K562 (cell line): ENCODE measurements around the gene NRXN3. TPM values are rescaled to one million over a fixed set of nuclear protein-coding genes. Genes with fewer than 3 reads are reported as not detected.

ENCODE experiments used
- ATAC-seq: fragments of 200-7000 bp; cut with Tn5 transposase; 3 replicates; pipeline ENCODE4 v1.9.1; 2020; ENCODE audit warnings: moderate library complexity
- BruUV-seq: library from RNA; stranded (reverse); fragments of 400-500 nt; replicated peaks from 2 replicates; lab custom pipeline; 2021; lab: Mats Ljungman, UMichigan
- CTCF ChIA-PET: fragments of 300-600 bp; formaldehyde crosslinking; extraction: SDS; loops from one replicate; lab custom pipeline; 2021; ENCODE audit warnings: low intra/inter-chr PET ratio; lab: Yijun Ruan, JAX
- POLR2A ChIA-PET: fragments of 300-600, 350-650 bp; sonication (Branson Sonifier 250); formaldehyde crosslinking; extraction: SDS; loops from one replicate; lab custom pipeline; 2021; ENCODE audit warnings: antibody characterized with exemption, inconsistent platforms; lab: Yijun Ruan, JAX
- DNase-seq, 4 experiments: peaks; one replicate each; pipeline versions ENCODE4 v3.0.0 to v3.0.0-alpha.2; 2011 to 2018; ENCODE audit warnings: low spot score in 3 of 4, mixed read lengths in 3 of 4; ENCODE audit errors: extremely low read depth in 1 of 4
- FAIRE-seq: peaks from 2 replicates; lab custom pipeline; 2011; peaks lifted over from hg19 to GRCh38; lab: Jason Lieb, UNC
- H2AFZ ChIP-seq: 2 replicates; pipeline ENCODE4 v1.6.0; 2011; ENCODE audit warnings: low read depth, low read length, control low read depth, inconsistent platforms
- H3K27ac ChIP-seq: fragments of 200-600 bp; 3 replicates; pipeline ENCODE4 v1.8.0; 2011; ENCODE audit warnings: low read depth, mild to moderate bottlenecking, control low read depth, inconsistent platforms, low read length, moderate library complexity, mixed read lengths; ENCODE audit errors: extremely low read depth
- H3K27me3 ChIP-seq, 2 experiments: fragments of 300-600 bp in 1 of 2; 2 replicates in 1 of 2; 3 replicates in 1 of 2; pipeline versions ENCODE4 v1.6.0 to v1.8.0; 2011; ENCODE audit warnings: inconsistent platforms in 2 of 2, low read length in 2 of 2, mild to moderate bottlenecking in 1 of 2, mixed read lengths in 1 of 2, moderate library complexity in 1 of 2; ENCODE audit not compliant: control insufficient read depth in 2 of 2, insufficient read depth in 2 of 2
- H3K36me3 ChIP-seq: fragments of 300-600 bp; 3 replicates; pipeline ENCODE4 v1.8.0; 2011; ENCODE audit warnings: mild to moderate bottlenecking, low read length, inconsistent platforms; ENCODE audit not compliant: control insufficient read depth, insufficient read depth
- H3K4me1 ChIP-seq, 2 experiments: fragments of 200-600 bp in 1 of 2; replicated peaks in 1 of 2; 2 replicates in 1 of 2; 3 replicates in 1 of 2; pipeline versions ENCODE4 v1.5.1 to v1.8.0; 2011; ENCODE audit warnings: inconsistent platforms in 2 of 2, low read length in 2 of 2, mild to moderate bottlenecking in 1 of 2, mixed read lengths in 1 of 2, moderate library complexity in 1 of 2; ENCODE audit not compliant: control insufficient read depth in 2 of 2, insufficient read depth in 2 of 2
- H3K4me2 ChIP-seq: 2 replicates; pipeline ENCODE4 v1.6.1; 2011; ENCODE audit warnings: low read length, control low read depth, inconsistent platforms, mixed read lengths; ENCODE audit not compliant: insufficient read depth
- H3K4me3 ChIP-seq: fragments of 200-600 bp; sonication (generic), shearing (Covaris generic); 2 replicates; pipeline ENCODE4 v1.5.1; 2016; ENCODE audit warnings: control low read depth, inconsistent platforms
- H3K79me2 ChIP-seq: fragments of 200-600 bp; 3 replicates; pipeline ENCODE4 v1.8.0; 2011; ENCODE audit warnings: low read length, inconsistent platforms; ENCODE audit not compliant: control insufficient read depth, insufficient read depth
- H3K9ac ChIP-seq, 2 experiments: 2 replicates each; pipeline versions ENCODE4 v1.6.0 to v1.6.1; 2011; ENCODE audit warnings: low read depth in 2 of 2, low read length in 2 of 2, control low read depth in 1 of 2, inconsistent platforms in 1 of 2, mild to moderate bottlenecking in 1 of 2, mixed read lengths in 1 of 2; ENCODE audit not compliant: insufficient read depth in 1 of 2
- H3K9me1 ChIP-seq: one replicate; pipeline ENCODE4 v1.6.0; 2011; ENCODE audit warnings: inconsistent platforms, mild to moderate bottlenecking, low read length, moderate library complexity; ENCODE audit not compliant: control insufficient read depth, insufficient read depth
- H3K9me3 ChIP-seq: replicated peaks from 2 replicates; pipeline ENCODE4 v1.5.1; 2011; ENCODE audit warnings: low read depth, low read length, inconsistent platforms; ENCODE audit not compliant: control insufficient read depth, insufficient read depth
- H4K20me1 ChIP-seq: replicated peaks from 2 replicates; pipeline ENCODE4 v1.6.1; 2011; ENCODE audit warnings: low read length, inconsistent platforms, mixed read lengths; ENCODE audit not compliant: control insufficient read depth, insufficient read depth
- ARNT ChIP-seq, 2 experiments: fragments of 450-650 bp; IDR thresholded peaks; 2 replicates each; pipeline ENCODE4 v1.6.1; 2016; ENCODE audit warnings: mild to moderate bottlenecking in 1 of 2
- ETV5 ChIP-seq: sonication (generic); formaldehyde crosslinking; IDR thresholded peaks from 2 replicates; pipeline ENCODE4 v1.4.0; 2020; ENCODE audit warnings: low read depth, mild to moderate bottlenecking, missing genetic modification reagents
- FOS ChIP-seq: IDR thresholded peaks from 3 replicates; pipeline ENCODE4 v1.6.1; 2011; ENCODE audit not compliant: insufficient read length; ENCODE audit errors: extremely low read depth
- FOXA3 ChIP-seq, 2 experiments: fragments of 450-650 bp in 1 of 2; sonication (generic) in 1 of 2; formaldehyde crosslinking; IDR thresholded peaks in 1 of 2; conservative IDR thresholded peaks in 1 of 2; 2 replicates each; pipeline versions ENCODE4 v1.4.0 to v1.8.0; 2020 to 2022; ENCODE audit warnings: mild to moderate bottlenecking in 2 of 2, missing genetic modification reagents in 1 of 2
- GATAD2B ChIP-seq: fragments of 450-650 bp; IDR thresholded peaks from 2 replicates; pipeline ENCODE4 v1.6.1; 2017; ENCODE audit warnings: mild to moderate bottlenecking, borderline replicate concordance
- MGA ChIP-seq: fragments of 450-650 bp; IDR thresholded peaks from 2 replicates; pipeline ENCODE4 v1.6.1; 2016; ENCODE audit warnings: mild to moderate bottlenecking, moderate library complexity
- NEUROD1 ChIP-seq: fragments of 150-350 bp; IDR thresholded peaks from 2 replicates; pipeline ENCODE4 v1.6.1; 2014; ENCODE audit warnings: borderline replicate concordance, low read length, low read depth; ENCODE audit not compliant: partially characterized antibody
- NR3C1 ChIP-seq: sonication (generic); formaldehyde crosslinking; IDR thresholded peaks from 2 replicates; pipeline ENCODE4 v1.8.1; 2022; ENCODE audit warnings: missing genetic modification reagents
- TEAD2 ChIP-seq: fragments of 450-650 bp; IDR thresholded peaks from 2 replicates; pipeline ENCODE4 v1.6.1; 2016; ENCODE audit warnings: missing genetic modification characterization, control low read depth, missing compliant biosample characterization
- ZZZ3 ChIP-seq: fragments of 450-650 bp; IDR thresholded peaks from 2 replicates; pipeline ENCODE4 v1.6.1; 2016; ENCODE audit warnings: antibody characterized with exemption, mild to moderate bottlenecking, moderate library complexity
- WGBS: fragments of 100-300 bp; shearing (Covaris generic); methylation state at CpG from one replicate; pipeline ENCODE4 v1.1.6; 2016; ENCODE audit warnings: low coverage, mixed read lengths; ENCODE audit not compliant: insufficient coverage; ENCODE audit errors: missing lambda C conversion rate; 5-methylcytosine and 5-hydroxymethylcytosine counted together
- in situ Hi-C: fragments of 300-500 bp; cut with MboI; formaldehyde crosslinking; loops from 4 replicates; pipeline ENCODE4 v1.15.0; 2018; ENCODE audit warnings: inconsistent platforms, mixed read lengths
- intact Hi-C: fragments of 100-400 bp; cut with micrococcal nuclease; formaldehyde crosslinking; loops from 2 replicates; pipeline ENCODE4 v1.14.2; 2022
- polyA plus RNA-seq, 8 experiments: library from polyadenylated mRNA; depleted of rRNA in 4 of 8; stranded (reverse) in 5 of 8; unstranded in 3 of 8; fragments of >200 nt; fragmentation: Nextera tagmentation in 2 of 8; fragmentation: Illumina TruSeq in 1 of 8; extraction: Ambion mirVana in 2 of 8; extraction: Trizol in 1 of 8; gene quantifications; 2 replicates each; pipeline versions ENCODE4 v1.2.1 to v1.2.3, GENCODE V29; 2011 to 2014; ENCODE audit warnings: inconsistent platforms in 1 of 8, missing spikeins in 1 of 8
- total RNA-seq, 7 experiments: library from RNA; depleted of rRNA in 6 of 7; stranded (reverse); fragments of >200 nt in 6 of 7; fragmentation: Illumina TruSeq in 2 of 7; extraction: Trizol in 2 of 7; gene quantifications; 2 replicates each; pipeline versions ENCODE4 v1.2.1 to v1.2.3, GENCODE V29; 2011 to 2021; ENCODE audit warnings: low replicate concordance in 1 of 7
- TF ChIP-seq, protein P1 (sequence below): IDR thresholded peaks from 2 replicates; pipeline ENCODE4 v1.6.1; 2012; ENCODE audit warnings: low read depth, low read length, improper control_type of control experiment, borderline replicate concordance

NRXN3 gene
- total and polyA plus RNA-seq, 9 of the 15 experiments (the other 6 are each of a cell fraction or from before 2014, with no cell fraction given): 0.09 TPM; not detected in 8

DNA sequence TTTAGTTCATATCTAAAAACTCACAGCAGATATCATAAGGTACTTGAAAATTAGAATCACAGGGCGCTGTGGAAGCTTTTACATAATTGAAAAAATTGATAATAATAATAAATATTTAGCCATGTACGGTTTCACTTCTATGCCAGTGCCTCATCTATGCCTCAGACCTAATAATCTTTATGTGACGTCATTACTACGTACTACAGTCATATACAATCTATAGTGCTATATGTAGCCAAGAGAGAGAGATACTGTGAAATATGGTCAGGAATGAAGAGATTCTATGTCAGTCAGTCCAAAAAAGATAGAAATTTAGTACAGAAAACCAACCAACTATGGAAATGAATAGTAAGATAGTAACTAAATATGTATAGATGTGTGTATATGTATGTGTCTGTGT, 1010.5 kb downstream of the NRXN3 start:
- 3% methylated on average over 4 of the region's 4 CpGs for WGBS
- in situ Hi-C loops: no loop called here
- TF ChIP-seq TEAD2 (no peak), FOXA3 (CRISPR knock-in tag; conservative IDR thresholded peaks at IDR 0.05 in 1 of 2, IDR thresholded peaks at IDR 0.05 in 1 of 2) (no peak), GATAD2B (no peak), FOS (no peak), NEUROD1 (no peak), ARNT (IDR thresholded peaks at IDR 0.05) (no peak), ZZZ3 (no peak), NR3C1 (CRISPR knock-in tag) (no peak), MGA (no peak), ETV5 (CRISPR knock-in tag) (no peak)
- TF ChIP-seq, protein P1, sequence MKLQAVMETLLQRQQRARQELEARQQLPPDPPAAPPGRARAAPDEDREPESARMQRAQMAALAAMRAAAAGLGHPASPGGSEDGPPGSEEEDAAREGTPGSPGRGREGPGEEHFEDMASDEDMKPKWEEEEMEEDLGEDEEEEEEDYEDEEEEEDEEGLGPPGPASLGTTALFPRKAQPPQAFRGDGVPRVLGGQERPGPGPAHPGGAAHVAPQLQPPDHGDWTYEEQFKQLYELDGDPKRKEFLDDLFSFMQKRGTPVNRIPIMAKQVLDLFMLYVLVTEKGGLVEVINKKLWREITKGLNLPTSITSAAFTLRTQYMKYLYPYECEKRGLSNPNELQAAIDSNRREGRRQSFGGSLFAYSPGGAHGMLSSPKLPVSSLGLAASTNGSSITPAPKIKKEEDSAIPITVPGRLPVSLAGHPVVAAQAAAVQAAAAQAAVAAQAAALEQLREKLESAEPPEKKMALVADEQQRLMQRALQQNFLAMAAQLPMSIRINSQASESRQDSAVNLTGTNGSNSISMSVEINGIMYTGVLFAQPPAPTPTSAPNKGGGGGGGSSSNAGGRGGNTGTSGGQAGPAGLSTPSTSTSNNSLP: no peak

More for the DNA sequence above, 1010.5 kb downstream of the NRXN3 start:
- no peaks in the 10 kb centered on the region for H3K79me2 ChIP-seq
- CTCF ChIA-PET: no interaction called here
- H3K4me3 ChIP-seq: no peak overlapping the region
- no peak for DNase-seq
- intact Hi-C loops: no loop called here
- no peaks in the 10 kb centered on the region for H3K27me3 ChIP-seq
- H3K9me1 ChIP-seq: no peaks in the 10 kb centered on the region
- H4K20me1 ChIP-seq: no peaks in the 10 kb centered on the region
- no peaks in the 10 kb centered on the region for H3K36me3 ChIP-seq
- no peaks in the 10 kb centered on the region for H3K9me3 ChIP-seq
- BruUV-seq: no TSS peak
- no peak overlapping the region for H3K27ac ChIP-seq
- no peaks in the 10 kb centered on the region for H3K4me1 ChIP-seq
- no peak for ATAC-seq
- POLR2A ChIA-PET: no interaction called here
- no peak overlapping the region for H2AFZ ChIP-seq
- H3K9ac ChIP-seq: no peak overlapping the region
- FAIRE-seq: no peak
- no peak overlapping the region for H3K4me2 ChIP-seq
